GM20000 (cell line): ENCODE measurements around the gene AKNA.

Experiments used
- DNase-seq: peaks from one replicate; pipeline ENCODE4 v3.0.0; 2012; ENCODE audit warnings: low spot score
- TF ChIP-seq, protein P1 (sequence below): IDR thresholded peaks from 2 replicates; pipeline ENCODE4 v1.5.1; 2012; ENCODE audit warnings: mild to moderate bottlenecking, control low read depth; ENCODE audit errors: extremely low read depth, missing control alignments

AKNA gene

DNA sequence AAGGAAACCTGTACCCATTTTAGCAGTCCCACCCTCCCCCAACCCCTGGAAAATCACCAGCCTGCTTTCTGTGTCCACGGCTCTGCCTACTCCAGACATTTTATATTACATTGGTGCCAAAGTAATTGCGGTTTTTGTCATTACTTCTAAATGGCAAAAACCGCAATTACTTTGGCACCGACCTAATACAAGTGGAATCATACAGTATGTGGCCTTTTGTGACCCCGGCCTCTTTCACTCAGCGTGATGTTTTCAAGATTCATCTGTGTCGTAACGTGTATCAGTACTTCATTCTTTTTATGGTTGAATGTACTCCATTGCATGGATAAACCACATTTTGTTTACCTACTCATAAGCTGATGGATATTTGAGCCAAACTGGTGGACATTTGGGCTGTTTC is 74.6 kb downstream of the AKNA start:
- DNase-seq, result no peak
- TF ChIP-seq, protein P1, sequence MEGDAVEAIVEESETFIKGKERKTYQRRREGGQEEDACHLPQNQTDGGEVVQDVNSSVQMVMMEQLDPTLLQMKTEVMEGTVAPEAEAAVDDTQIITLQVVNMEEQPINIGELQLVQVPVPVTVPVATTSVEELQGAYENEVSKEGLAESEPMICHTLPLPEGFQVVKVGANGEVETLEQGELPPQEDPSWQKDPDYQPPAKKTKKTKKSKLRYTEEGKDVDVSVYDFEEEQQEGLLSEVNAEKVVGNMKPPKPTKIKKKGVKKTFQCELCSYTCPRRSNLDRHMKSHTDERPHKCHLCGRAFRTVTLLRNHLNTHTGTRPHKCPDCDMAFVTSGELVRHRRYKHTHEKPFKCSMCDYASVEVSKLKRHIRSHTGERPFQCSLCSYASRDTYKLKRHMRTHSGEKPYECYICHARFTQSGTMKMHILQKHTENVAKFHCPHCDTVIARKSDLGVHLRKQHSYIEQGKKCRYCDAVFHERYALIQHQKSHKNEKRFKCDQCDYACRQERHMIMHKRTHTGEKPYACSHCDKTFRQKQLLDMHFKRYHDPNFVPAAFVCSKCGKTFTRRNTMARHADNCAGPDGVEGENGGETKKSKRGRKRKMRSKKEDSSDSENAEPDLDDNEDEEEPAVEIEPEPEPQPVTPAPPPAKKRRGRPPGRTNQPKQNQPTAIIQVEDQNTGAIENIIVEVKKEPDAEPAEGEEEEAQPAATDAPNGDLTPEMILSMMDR, result no peak

DNA sequence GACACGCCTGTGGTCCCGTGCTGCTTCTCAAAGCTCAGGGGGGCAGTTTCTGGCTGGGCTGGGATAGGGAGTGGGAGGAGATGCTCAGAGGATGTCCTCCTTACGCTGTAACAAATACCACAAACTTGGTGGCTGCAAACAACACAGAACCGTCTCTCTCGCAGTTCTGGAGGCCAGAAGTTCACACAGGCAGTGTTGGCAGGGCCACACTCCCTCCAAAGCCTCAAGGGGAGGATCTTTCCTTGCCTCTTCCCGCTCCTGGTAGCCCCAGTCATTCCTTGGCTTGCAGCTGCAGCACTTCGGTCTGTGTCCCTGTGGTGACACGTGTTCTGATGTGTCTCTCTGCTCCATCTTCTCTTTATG is 75.3 kb downstream of the AKNA start:
- no peak for DNase-seq
- TF ChIP-seq, protein P1, result no peak

DNA sequence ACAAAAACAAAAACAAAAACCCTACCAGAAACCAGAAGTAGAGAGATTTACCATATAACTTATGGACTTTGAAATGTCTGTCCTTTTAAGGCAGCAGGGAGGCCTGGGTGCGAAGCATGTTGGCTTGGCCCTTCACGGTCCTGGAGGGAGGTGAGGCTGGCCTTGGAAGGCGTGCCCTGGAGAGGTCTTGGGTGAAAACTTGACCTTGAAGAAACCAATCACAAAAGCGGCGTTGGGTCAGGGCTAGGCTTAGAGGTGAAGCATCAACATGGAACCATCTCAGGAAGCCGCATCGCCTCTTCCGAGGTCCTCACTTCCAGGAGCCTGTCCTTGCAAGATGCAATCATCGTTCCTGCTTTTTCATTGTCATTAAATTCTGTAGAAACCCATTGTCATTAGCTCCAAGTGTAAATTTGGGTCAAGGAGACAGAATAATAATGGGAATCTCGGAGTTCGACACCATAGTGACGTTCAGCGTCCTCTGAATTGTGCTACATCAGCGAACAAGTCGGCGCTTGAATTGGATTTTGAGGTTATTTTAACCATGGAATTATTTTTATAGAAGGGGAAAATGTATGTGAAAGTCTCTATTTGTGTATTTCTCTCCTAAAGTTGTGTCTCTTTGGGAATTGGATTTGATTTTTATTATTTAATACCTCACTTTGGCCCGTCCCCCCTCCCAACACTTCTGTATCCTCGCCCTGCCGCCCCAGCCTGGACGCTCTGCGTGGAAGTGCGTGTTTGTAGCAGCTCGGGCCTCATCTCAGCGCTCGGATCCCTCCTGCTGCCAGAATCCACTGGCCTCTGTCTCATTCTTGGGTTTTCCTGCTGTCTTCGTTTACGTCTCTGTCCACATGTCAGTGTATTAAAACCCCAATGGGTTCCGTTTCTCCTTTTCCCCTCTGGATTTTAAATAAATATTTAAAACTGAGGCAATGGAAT is 75.9 kb downstream of the AKNA start:
- no peak for DNase-seq
- TF ChIP-seq, protein P1, result no peak

DNA sequence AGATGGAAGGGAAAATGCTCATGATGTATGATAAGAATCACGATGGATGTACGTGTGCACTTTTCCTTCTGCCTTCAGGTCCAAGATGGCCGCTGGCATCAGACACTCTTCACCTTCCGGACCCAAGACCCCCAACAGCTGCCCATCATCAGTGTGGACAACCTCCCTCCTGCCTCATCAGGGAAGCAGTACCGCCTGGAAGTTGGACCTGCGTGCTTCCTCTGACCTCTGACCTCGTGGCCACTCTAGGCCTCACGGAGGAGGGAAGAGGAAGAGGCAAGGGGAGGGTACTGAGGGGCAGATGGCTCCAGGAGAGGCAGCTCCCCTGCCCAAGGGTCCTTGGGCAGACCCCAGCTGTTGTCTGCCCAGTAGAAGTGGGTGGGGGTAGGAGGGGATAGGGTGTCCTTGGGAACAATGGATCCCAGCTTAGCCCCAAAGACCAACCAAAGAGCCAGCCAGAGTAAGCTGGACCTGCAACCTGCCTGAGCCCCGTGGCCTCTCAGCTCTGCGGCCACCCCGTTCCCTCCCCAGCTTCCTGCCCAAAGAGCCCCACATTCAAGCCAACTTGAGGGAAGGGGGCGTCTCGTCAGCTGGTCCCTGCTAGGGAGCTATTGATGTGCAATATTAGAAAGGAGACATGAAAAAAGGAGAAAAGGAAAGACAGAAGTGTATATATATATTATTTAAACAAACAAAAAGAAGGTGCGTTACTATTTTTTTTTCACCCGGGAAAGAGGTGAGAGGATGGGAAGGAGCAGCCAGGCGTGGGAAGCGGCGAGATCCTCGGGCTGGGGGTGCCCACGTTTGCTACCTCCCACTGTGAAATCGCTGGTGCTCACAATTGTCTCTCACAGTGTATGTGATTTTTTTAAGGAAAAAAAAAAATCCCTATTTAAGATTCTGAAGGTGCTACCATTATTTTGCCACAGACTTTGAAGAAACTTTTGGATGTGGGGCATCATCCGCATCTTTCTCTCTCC is 77.0 kb downstream of the AKNA start:
- DNase-seq, result no peak
- TF ChIP-seq, protein P1, result no peak

DNA sequence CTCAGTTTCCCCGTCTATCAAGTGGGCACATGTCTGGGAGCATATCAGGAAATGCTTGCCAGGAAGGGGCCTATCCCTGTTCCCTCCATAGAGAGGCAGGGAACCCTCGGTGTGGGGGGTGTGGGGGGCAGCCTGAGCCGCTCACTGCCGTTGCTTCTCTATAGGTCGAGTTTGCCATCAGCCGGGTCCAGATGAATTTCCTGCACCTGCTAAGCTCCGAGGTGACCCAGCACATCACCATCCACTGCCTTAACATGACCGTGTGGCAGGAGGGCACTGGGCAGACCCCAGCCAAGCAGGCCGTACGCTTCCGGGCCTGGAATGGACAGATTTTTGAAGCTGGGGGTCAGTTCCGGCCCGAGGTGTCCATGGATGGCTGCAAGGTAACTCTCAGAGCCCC is 78.7 kb downstream of the AKNA start:
- TF ChIP-seq, protein P1, result no peak
- DNase-seq, result no peak

DNA sequence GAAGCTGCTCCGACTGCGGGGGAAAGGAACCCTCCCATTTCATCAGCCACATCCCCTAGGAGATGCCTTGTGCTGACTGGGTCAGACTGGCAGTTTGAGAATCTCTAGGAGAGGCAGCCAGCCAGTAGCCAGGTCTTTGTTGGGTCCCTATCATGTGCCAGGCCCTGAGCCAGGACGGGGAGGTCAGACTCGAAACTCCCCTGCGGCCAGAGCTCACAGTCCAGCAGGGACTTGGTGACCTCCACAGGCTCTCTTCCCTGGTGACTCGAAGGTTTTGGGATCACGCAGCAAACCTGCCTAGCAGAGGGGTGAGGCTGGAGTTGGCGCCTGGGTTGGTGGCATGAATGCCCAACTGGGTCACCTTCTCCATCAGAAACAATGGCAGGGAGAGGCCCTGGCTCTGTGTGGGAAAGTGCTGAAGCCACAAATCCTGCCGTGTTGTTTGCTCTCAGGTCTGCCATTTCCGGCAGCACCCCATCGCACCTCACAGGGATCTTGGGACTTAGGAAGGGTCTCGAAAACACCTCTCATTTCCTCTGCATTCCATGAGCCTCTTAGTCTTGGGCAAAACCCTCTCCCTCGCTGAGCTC is 79.3 kb downstream of the AKNA start:
- TF ChIP-seq, protein P1, result no peak
- no peak for DNase-seq
